Smooth muscle cell (in vitro differentiated cells): Measurements from ENCODE around the gene SORL1. TPM values are rescaled to one million over a fixed set of nuclear protein-coding genes. Genes with fewer than 3 reads are reported as not detected.

Source experiments
- DNase-seq: peaks from one replicate; lab custom pipeline; 2025; ENCODE audit not compliant: unreplicated experiment; lab: John Stamatoyannopoulos, UW
- H2AFZ ChIP-seq: fragments of 200-600 bp; sonication (generic); 2 replicates; pipeline ENCODE4 v1.6.0; 2016; ENCODE audit warnings: antibody characterized with exemption, low read depth, mild to moderate bottlenecking
- H3F3A ChIP-seq: fragments of 200-600 bp; sonication (generic); 2 replicates; pipeline ENCODE4 v1.6.0; 2017; ENCODE audit warnings: antibody characterized with exemption, low read depth
- H3K27ac ChIP-seq: fragments of 200-600 bp; sonication (generic); 2 replicates; pipeline ENCODE4 v1.5.1; 2016; ENCODE audit warnings: low read depth, mild to moderate bottlenecking
- H3K27me3 ChIP-seq: fragments of 200-600 bp; sonication (generic); 2 replicates; pipeline ENCODE4 v1.6.1; 2016; ENCODE audit warnings: low read depth, mild to moderate bottlenecking
- H3K36me3 ChIP-seq: fragments of 200-600 bp; sonication (generic); 2 replicates; pipeline ENCODE4 v1.5.1; 2016; ENCODE audit warnings: low read depth
- H3K4me1 ChIP-seq: fragments of 200-600 bp; sonication (generic); 2 replicates; pipeline ENCODE4 v1.5.1; 2016; ENCODE audit warnings: low read depth
- H3K4me2 ChIP-seq: fragments of 200-600 bp; sonication (generic); 2 replicates; pipeline ENCODE4 v1.6.0; 2016; ENCODE audit warnings: mild to moderate bottlenecking
- H3K4me3 ChIP-seq: fragments of 200-600 bp; sonication (generic); 2 replicates; pipeline ENCODE4 v1.5.1; 2016; ENCODE audit warnings: mild to moderate bottlenecking
- H3K79me2 ChIP-seq: fragments of 200-600 bp; sonication (generic); 2 replicates; pipeline ENCODE4 v1.6.0; 2016; ENCODE audit warnings: low read depth, mild to moderate bottlenecking
- H3K9ac ChIP-seq: fragments of 200-600 bp; sonication (generic); 2 replicates; pipeline ENCODE4 v1.6.0; 2016; ENCODE audit warnings: low read depth
- H3K9me3 ChIP-seq: fragments of 200-600 bp; sonication (generic); replicated peaks from 2 replicates; pipeline ENCODE4 v1.5.1; 2016; ENCODE audit warnings: low read depth
- H4K20me1 ChIP-seq: fragments of 200-600 bp; sonication (generic); 2 replicates; pipeline ENCODE4 v1.6.0; 2016; ENCODE audit warnings: low read depth
- CTCF ChIP-seq: fragments of 200-600 bp; sonication (generic); IDR thresholded peaks from 2 replicates; pipeline ENCODE4 v1.5.1; 2017; ENCODE audit warnings: borderline replicate concordance, mild to moderate bottlenecking, antibody characterized with exemption; ENCODE audit not compliant: insufficient read depth, poor library complexity, severe bottlenecking
- WGBS: methylation state at CpG from one replicate; pipeline ENCODE4 v1.1.7; 2016; ENCODE audit warnings: low lambda C conversion rate; 5-methylcytosine and 5-hydroxymethylcytosine counted together
- polyA plus RNA-seq: library from polyadenylated mRNA; unstranded; fragments of >200 nt; fragmentation: Nextera tagmentation; extraction: Ambion mirVana; gene quantifications from 2 replicates; pipeline ENCODE4 v1.2.1, GENCODE V29; 2016
- total RNA-seq: library from RNA; depleted of rRNA; stranded (reverse); fragments of >200 nt; gene quantifications from 2 replicates; pipeline ENCODE4 v1.2.3, GENCODE V29; 2014

SORL1 gene
- total and polyA plus RNA-seq, 2 experiments from 2014 or later, result 1.2 to 5.8 TPM

- no peak overlapping the region for H3K9ac ChIP-seq
- no peaks in the 10 kb centered on the region for H3K79me2 ChIP-seq
- no peak overlapping the region for H3K4me3 ChIP-seq
- H2AFZ ChIP-seq, result no peak overlapping the region
- no peak for DNase-seq
- WGBS, result 98% methylated on average over 7 of the region's 7 CpGs
- no peaks in the 10 kb centered on the region for H4K20me1 ChIP-seq
- no peaks in the 10 kb centered on the region for H3K9me3 ChIP-seq
- H3K27me3 ChIP-seq, result no peaks in the 10 kb centered on the region
- no peak overlapping the region for H3K27ac ChIP-seq
- no peak for TF ChIP-seq CTCF
- no peaks in the 10 kb centered on the region for H3F3A ChIP-seq
- no peak overlapping the region for H3K4me2 ChIP-seq
- no peaks in the 10 kb centered on the region for H3K4me1 ChIP-seq
- no peaks in the 10 kb centered on the region for H3K36me3 ChIP-seq
Measured at GRCh38 chr11:121544956-121545355, 92.8 kb downstream of the SORL1 start.

DNA sequence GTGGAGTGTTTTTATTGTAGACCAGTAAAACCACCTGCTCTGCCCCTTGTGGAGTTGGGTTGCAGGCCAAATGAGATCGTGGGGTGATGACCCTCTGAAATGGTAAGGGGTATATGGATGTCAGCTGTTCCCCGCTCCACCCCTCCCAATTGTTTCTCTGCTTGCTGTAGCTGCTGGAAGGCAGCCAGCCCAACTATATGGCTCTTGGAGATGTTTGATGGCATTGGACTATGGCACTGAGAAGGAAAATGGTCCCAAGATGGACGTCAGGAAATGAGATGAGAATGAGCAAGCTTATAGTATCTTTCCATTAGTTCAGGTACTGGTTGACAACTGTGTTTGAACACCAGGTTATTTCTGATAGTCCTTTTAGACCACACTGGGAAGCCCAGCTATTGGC lies 95.5 kb downstream of the SORL1 start:
- Histone ChIP-seq H3K27ac (no peak overlapping the region), H3F3A (no peaks in the 10 kb centered on the region), H3K27me3 (no peaks in the 10 kb centered on the region), H3K79me2 (no peaks in the 10 kb centered on the region), H2AFZ (no peak overlapping the region), H3K4me2 (no peak overlapping the region), H3K4me1 (no peaks in the 10 kb centered on the region), H3K9me3 (no peaks in the 10 kb centered on the region), H3K9ac (no peak overlapping the region), H4K20me1 (no peaks in the 10 kb centered on the region), H3K36me3 (no peaks in the 10 kb centered on the region), H3K4me3 (no peak overlapping the region)
- DNase-seq, result no peak
- WGBS, result 71% methylated on average over 3 of the region's 3 CpGs
- no peak for TF ChIP-seq CTCF

- Histone ChIP-seq H3K27ac (no peak overlapping the region), H3K4me2 (no peak overlapping the region), H3K27me3 (no peaks in the 10 kb centered on the region), H3F3A (no peaks in the 10 kb centered on the region), H3K36me3 (no peaks in the 10 kb centered on the region), H3K9me3 (no peaks in the 10 kb centered on the region), H3K9ac (no peak overlapping the region), H2AFZ (no peak overlapping the region), H3K4me1 (no peaks in the 10 kb centered on the region), H3K4me3 (no peak overlapping the region), H3K79me2 (no peaks in the 10 kb centered on the region), H4K20me1 (no peaks in the 10 kb centered on the region)
- DNase-seq, result no peak
- WGBS, result 90% methylated on average over 10 of the region's 10 CpGs
- TF ChIP-seq CTCF, result no peak
Measured at GRCh38 chr11:121550247-121551030, 98.3 kb downstream of the SORL1 start.

GRCh38 chr11:121551463-121551862 lies 99.3 kb downstream of the SORL1 start:
- no peak for DNase-seq
- no peaks in the 10 kb centered on the region for H3K4me1 ChIP-seq
- no peak overlapping the region for H3K9ac ChIP-seq
- H3K36me3 ChIP-seq, result no peaks in the 10 kb centered on the region
- no peak overlapping the region for H2AFZ ChIP-seq
- no peaks in the 10 kb centered on the region for H3F3A ChIP-seq
- H3K79me2 ChIP-seq, result no peaks in the 10 kb centered on the region
- H4K20me1 ChIP-seq, result no peaks in the 10 kb centered on the region
- no peaks in the 10 kb centered on the region for H3K27me3 ChIP-seq
- no peak for TF ChIP-seq CTCF
- no peak overlapping the region for H3K4me2 ChIP-seq
- H3K4me3 ChIP-seq, result no peak overlapping the region
- no peaks in the 10 kb centered on the region for H3K9me3 ChIP-seq
- H3K27ac ChIP-seq, result no peak overlapping the region
- 70% methylated on average over 5 of the region's 5 CpGs for WGBS
